Pancreas (tissue), 10 donors: ENCODE results near the gene LRSAM1. TPM values are rescaled to one million over a fixed set of nuclear protein-coding genes. Genes with fewer than 3 reads are reported as not detected.

Experiments used
- ATAC-seq, 4 donors: fragments of 200-7000 bp; cut with Tn5 transposase; one replicate each; pipeline versions ENCODE4 v1.8.0 to v1.9.1; 2020; ENCODE audit warnings: mild to moderate bottlenecking in 4 of 4, moderate library complexity in 4 of 4
- DNase-seq, 6 donors: peaks; one replicate each; pipeline ENCODE4 v3.0.0-alpha.2; 2020
- FAIRE-seq: peaks from 2 replicates; lab custom pipeline; 2012; peaks lifted over from hg19 to GRCh38; lab: Jason Lieb, UNC
- H3K27ac ChIP-seq, 4 donors: fragments of 200-600 bp; sonication (generic); 1 replicate in 3 of 4; 2 replicates in 1 of 4; pipeline versions ENCODE4 v1.5.0 to v1.8.0; 2020
- H3K27me3 ChIP-seq, 4 donors: fragments of 200-600 bp; one replicate each; pipeline ENCODE4 v1.8.0; 2021
- H3K36me3 ChIP-seq, 3 donors: fragments of 200-600 bp; sonication (generic) in 1 of 3; one replicate each; pipeline versions ENCODE4 v1.5.0 to v1.8.0; 2020 to 2021
- H3K4me1 ChIP-seq, 3 donors: fragments of 200-600 bp; one replicate each; pipeline ENCODE4 v1.8.0; 2021
- H3K4me3 ChIP-seq, 4 donors: fragments of 200-600 bp; sonication (generic) in 2 of 4; one replicate each; pipeline versions ENCODE4 v1.5.0 to v1.8.0; 2020 to 2021
- H3K9me3 ChIP-seq, 4 donors: fragments of 200-600 bp; one replicate each; pipeline ENCODE4 v1.8.0; 2021
- WGBS, 2 donors: extraction: QIAGEN DNeasy Blood & Tissue Kit; methylation state at CpG; one replicate each; pipeline ENCODE4 v1.1.7; 2013; 5-methylcytosine and 5-hydroxymethylcytosine counted together
- intact Hi-C, 3 donors: fragments of 100-400 bp; cut with DNase I; formaldehyde crosslinking; loops; one replicate each; pipeline versions ENCODE4 v1.11.1 to v1.14.2; 2022
- polyA plus RNA-seq, 2 donors: library from polyadenylated mRNA; stranded (reverse); fragments of 200-250 nt; gene quantifications; one replicate each; pipeline ENCODE4 v1.2.3, GENCODE V29; 2013
- total RNA-seq, 6 donors: library from RNA; stranded (reverse); fragmentation: NEBNext Ultra II Directional in 4 of 6; extraction: Animal tissue kit (Norgen Biotek cat#: 25700) in 4 of 6; gene quantifications; one replicate each; pipeline versions ENCODE4 v1.2.1 to v1.2.4, GENCODE V29; 2021 to 2023
- TF ChIP-seq, protein P1 (sequence below), 4 donors: fragments of 200-600 bp; sonication (generic) in 3 of 4; IDR thresholded peaks; one replicate each; pipeline versions ENCODE4 v1.5.0 to v1.8.0; 2021; ENCODE audit warnings: antibody characterized with exemption in 4 of 4
- donor health status: healthy with polysubstance abuse.
- donor health status: DM: no; HTN: no; CAD: no; lungs with moderate emphysema.
- donor health status: DM: no; HTN: no; CAD: no.
- donor health status: control.
- donor health status: control.
- donor health status: Bipolar disorder and iron deficiency.
- donor health status: DM: yes; HTN: yes; CAD: no.
- donor health status: DM: no; HTN: no; CAD: no.
- donor health status: DM: no; HTN: no; CAD: no.
- donor health status: DM: yes; HTN: yes; CAD: no.

The LRSAM1 gene
- total and polyA plus RNA-seq, 8 donors: 4.3 to 24.9 (median 7.7) TPM

DNA sequence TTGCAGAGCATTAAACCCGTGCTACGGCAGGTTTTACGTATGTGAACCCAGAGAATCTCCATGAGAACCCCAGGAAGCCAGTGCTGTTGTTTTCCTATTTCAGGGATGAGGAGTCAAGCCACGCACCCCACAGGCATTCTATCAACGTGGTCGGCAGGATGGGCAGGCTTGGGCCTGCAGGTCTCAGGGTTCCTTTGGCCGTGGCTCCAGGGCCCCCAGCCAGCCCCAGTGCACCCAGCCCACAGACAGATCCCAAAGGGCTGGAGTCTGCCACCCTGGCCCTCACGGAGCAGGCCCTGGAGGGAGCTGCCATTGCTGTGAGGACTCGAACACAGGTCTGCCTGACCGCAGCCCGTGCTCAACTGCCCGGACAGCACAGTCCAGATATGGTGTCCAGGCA is 83.6 kb downstream of the LRSAM1 start:
- peaks cover 20 to 30% (median 27%) of the 10 kb centered on the region in 3 donors for H3K4me1 ChIP-seq

DNA sequence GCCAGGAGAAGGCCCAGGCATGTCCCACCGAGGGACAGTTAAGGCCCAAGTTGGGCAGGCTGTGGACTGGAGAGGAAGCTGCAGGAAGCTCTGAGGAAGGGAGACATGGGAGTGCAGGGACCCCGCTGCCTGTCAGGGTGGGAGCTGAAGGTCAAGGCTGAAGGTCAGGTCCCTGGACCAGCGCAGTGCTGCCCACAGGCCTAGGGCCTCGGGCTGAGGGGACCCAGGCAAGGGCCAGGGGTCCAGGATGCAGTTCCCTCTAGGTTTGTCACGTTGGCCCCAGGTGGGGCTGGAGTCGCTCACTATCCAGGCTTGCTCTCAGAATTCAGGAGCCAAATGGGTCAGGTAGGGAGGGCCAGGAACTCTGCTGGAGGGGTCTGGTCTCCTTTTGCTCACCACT is 84.1 kb downstream of the LRSAM1 start:
- TF ChIP-seq, protein P1, sequence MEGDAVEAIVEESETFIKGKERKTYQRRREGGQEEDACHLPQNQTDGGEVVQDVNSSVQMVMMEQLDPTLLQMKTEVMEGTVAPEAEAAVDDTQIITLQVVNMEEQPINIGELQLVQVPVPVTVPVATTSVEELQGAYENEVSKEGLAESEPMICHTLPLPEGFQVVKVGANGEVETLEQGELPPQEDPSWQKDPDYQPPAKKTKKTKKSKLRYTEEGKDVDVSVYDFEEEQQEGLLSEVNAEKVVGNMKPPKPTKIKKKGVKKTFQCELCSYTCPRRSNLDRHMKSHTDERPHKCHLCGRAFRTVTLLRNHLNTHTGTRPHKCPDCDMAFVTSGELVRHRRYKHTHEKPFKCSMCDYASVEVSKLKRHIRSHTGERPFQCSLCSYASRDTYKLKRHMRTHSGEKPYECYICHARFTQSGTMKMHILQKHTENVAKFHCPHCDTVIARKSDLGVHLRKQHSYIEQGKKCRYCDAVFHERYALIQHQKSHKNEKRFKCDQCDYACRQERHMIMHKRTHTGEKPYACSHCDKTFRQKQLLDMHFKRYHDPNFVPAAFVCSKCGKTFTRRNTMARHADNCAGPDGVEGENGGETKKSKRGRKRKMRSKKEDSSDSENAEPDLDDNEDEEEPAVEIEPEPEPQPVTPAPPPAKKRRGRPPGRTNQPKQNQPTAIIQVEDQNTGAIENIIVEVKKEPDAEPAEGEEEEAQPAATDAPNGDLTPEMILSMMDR (IDR thresholded peaks at IDR 0.05): no peak
- FAIRE-seq: no peak
- H3K27ac ChIP-seq: peak overlapping the region in 3 of 4 donors; percentile 8 to 60 (median 24)
- no peak overlapping the region for H3K4me3 ChIP-seq
- no peaks in the 10 kb centered on the region for H3K27me3 ChIP-seq
- no peak for ATAC-seq
- DNase-seq: peak in 1 of 6 donors; percentile 62
- 81 to 84% methylated on average over 6 of the region's 6 CpGs for WGBS, 2 donors
- peaks cover 25 to 35% (median 30%) of the 10 kb centered on the region in 3 donors for H3K4me1 ChIP-seq
- peaks cover 0 to 9% (median 0%) of the 10 kb centered on the region in 3 donors for H3K36me3 ChIP-seq
- intact Hi-C loops: no loop called here
- no peaks in the 10 kb centered on the region for H3K9me3 ChIP-seq

More for the DNA sequence above, 83.6 kb downstream of the LRSAM1 start:
- intact Hi-C loops: no loop called here
- H3K27ac ChIP-seq: peak overlapping the region in 3 of 4 donors; percentile 8 to 60 (median 24)
- 66 to 75% methylated on average over 12 of the region's 12 CpGs for WGBS, 2 donors
- H3K27me3 ChIP-seq: no peaks in the 10 kb centered on the region
- peaks cover 0 to 14% (median 0%) of the 10 kb centered on the region in 3 donors for H3K36me3 ChIP-seq
- TF ChIP-seq, protein P1 (IDR thresholded peaks at IDR 0.05): no peak
- H3K9me3 ChIP-seq: no peaks in the 10 kb centered on the region
- DNase-seq (peak in 1 of 6 donors; percentile 67), FAIRE-seq (no peak), ATAC-seq (no peak)
- no peak overlapping the region for H3K4me3 ChIP-seq

GRCh38 chr9:127535834-127536233 is 84.5 kb downstream of the LRSAM1 start:
- peaks cover 0 to 7% (median 0%) of the 10 kb centered on the region in 3 donors for H3K36me3 ChIP-seq
- peak overlapping the region in 2 of 4 donors; percentile 16 to 60 for H3K27ac ChIP-seq
- no peaks in the 10 kb centered on the region for H3K27me3 ChIP-seq
- DNase-seq: peak in 1 of 6 donors; percentile 70
- H3K4me3 ChIP-seq: no peak overlapping the region
- H3K9me3 ChIP-seq: no peaks in the 10 kb centered on the region
- no peak for FAIRE-seq
- ATAC-seq: no peak
- TF ChIP-seq, protein P1 (IDR thresholded peaks at IDR 0.05): no peak
- intact Hi-C loops: no loop called here
- WGBS, 2 donors: 63 to 67% methylated on average over 14 of the region's 14 CpGs
- H3K4me1 ChIP-seq: peaks cover 29 to 39% (median 34%) of the 10 kb centered on the region in 3 donors

DNA sequence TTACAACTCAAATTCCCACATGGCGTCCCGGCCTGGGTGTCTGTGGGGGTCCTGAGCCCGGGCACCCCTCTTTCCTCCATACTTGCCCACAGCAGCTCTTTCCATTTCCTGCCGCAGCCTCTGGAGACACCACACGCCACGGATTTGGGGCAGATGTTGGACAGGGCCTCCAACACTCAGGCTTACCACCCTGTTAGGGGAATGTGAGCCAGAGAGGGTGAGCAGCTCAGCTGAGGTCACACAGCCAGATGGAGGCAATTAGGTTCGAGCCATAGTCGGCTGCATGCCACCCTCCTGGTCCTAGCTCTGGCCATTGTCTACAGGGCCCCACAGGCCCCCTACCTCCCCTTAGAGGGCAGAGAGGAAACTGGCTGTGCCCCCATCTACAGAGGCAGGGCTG is 85.2 kb downstream of the LRSAM1 start:
- FAIRE-seq (no peak), ATAC-seq (no peak), DNase-seq (no peak)
- no peak overlapping the region for H3K4me3 ChIP-seq
- intact Hi-C loops: no loop called here
- 83 to 85% methylated on average over 8 of the region's 8 CpGs for WGBS, 2 donors
- no peaks in the 10 kb centered on the region for H3K27me3 ChIP-seq
- H3K27ac ChIP-seq: peak overlapping the region; percentile 8 to 60 (median 31)
- H3K9me3 ChIP-seq: no peaks in the 10 kb centered on the region
- H3K36me3 ChIP-seq: peaks cover 0 to under 1% (median 0%) of the 10 kb centered on the region in 3 donors
- TF ChIP-seq, protein P1 (IDR thresholded peaks at IDR 0.05): no peak
- peaks cover 36 to 44% (median 41%) of the 10 kb centered on the region in 3 donors for H3K4me1 ChIP-seq

- H3K9me3 ChIP-seq: no peaks in the 10 kb centered on the region
- peaks cover 40 to 49% (median 46%) of the 10 kb centered on the region in 3 donors for H3K4me1 ChIP-seq
- no peak overlapping the region for H3K4me3 ChIP-seq
- intact Hi-C loops: no loop called here
- peak in 3 of 4 donors; percentile 47 to 63 (median 54) for ATAC-seq
- peak in 2 of 6 donors; percentile 35 to 54 for DNase-seq
- 17 to 21% methylated on average over 8 of the region's 8 CpGs for WGBS, 2 donors
- no peak for FAIRE-seq
- no peaks in the 10 kb centered on the region for H3K27me3 ChIP-seq
- H3K27ac ChIP-seq: peak overlapping the region; percentile 8 to 60 (median 31)
- no peaks in the 10 kb centered on the region for H3K36me3 ChIP-seq
- TF ChIP-seq, protein P1 (IDR thresholded peaks at IDR 0.05): no peak
Observed at GRCh38 chr9:127537014-127537413, 85.7 kb downstream of the LRSAM1 start.
